ENCODE results near the gene WDFY2.

DNA sequence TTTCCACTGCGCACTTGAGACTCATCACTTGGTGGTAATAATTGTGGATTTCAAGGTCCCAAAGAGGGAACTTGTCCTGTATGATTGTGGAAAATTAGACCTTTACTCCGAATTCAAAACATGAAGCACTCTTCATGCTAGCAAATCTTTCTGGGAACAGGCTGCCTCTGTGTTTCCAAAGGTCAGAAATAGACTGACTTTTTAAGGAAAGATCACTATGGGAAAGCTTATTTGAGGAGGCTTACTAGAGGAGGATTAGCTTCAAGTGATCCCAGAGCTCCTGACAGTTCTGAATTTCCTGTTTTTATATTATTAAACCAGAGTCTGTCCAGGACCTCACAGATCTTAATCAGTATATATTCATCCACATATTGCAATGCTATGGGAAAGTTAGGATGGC, 5.5 kb downstream of the WDFY2 start:
- no peak for TF ChIP-seq CTCF (IDR thresholded peaks at IDR 0.05; ENCODE audit: low read depth, low read length)
- no peak for TF ChIP-seq POLR2A (IDR thresholded peaks at IDR 0.05; ENCODE audit: extremely low read depth, insufficient read length)
- TF ChIP-seq, protein P1, sequence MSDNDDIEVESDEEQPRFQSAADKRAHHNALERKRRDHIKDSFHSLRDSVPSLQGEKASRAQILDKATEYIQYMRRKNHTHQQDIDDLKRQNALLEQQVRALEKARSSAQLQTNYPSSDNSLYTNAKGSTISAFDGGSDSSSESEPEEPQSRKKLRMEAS (IDR thresholded peaks at IDR 0.05; ENCODE audit: low read depth, low read length): no peak

Measured in NB4 (cell line).